Heart right ventricle (tissue), 16 donors: Measurements from ENCODE around the gene CEND1. TPM values are rescaled to one million over a fixed set of nuclear protein-coding genes. Genes with fewer than 3 reads are reported as not detected.

Experiments
- ATAC-seq, 8 donors: fragments of 200-7000 bp; cut with Tn5 transposase; one replicate each; pipeline ENCODE4 v1.9.1; 2020; ENCODE audit warnings: mild to moderate bottlenecking in 8 of 8, moderate library complexity in 8 of 8, moderate number of reproducible peaks in 1 of 8
- DNase-seq, 2 donors: peaks; one replicate each; pipeline ENCODE4 v3.0.0-alpha.2; 2020
- H3K27ac ChIP-seq, 10 donors: fragments of 200-600 bp; sonication (generic) in 2 of 10; one replicate each; pipeline versions ENCODE4 v1.5.0 to v1.8.0; 2020 to 2022; ENCODE audit warnings: mild to moderate bottlenecking in 3 of 10
- H3K27me3 ChIP-seq, 7 donors: fragments of 200-600 bp; one replicate each; pipeline ENCODE4 v1.8.0; 2021 to 2022; ENCODE audit warnings: mild to moderate bottlenecking in 2 of 7
- H3K36me3 ChIP-seq, 9 donors: fragments of 200-600 bp; sonication (generic) in 1 of 9; one replicate each; pipeline versions ENCODE4 v1.5.0 to v1.8.0; 2020 to 2022; ENCODE audit warnings: mild to moderate bottlenecking in 2 of 9
- H3K4me1 ChIP-seq, 9 donors: fragments of 200-600 bp; sonication (generic) in 1 of 9; one replicate each; pipeline versions ENCODE4 v1.5.0 to v1.8.0; 2020 to 2022; ENCODE audit warnings: mild to moderate bottlenecking in 4 of 9
- H3K4me3 ChIP-seq, 10 donors: fragments of 200-600 bp; sonication (generic) in 2 of 10; one replicate each; pipeline versions ENCODE4 v1.5.0 to v1.8.0; 2020 to 2022; ENCODE audit warnings: mild to moderate bottlenecking in 7 of 10, moderate library complexity in 2 of 10
- H3K9me3 ChIP-seq, 11 donors: fragments of 200-600 bp in 10 of 11; sonication (generic) in 2 of 11; one replicate each; pipeline versions ENCODE4 v1.5.0 to v1.8.0; 2013 to 2022; ENCODE audit warnings: mild to moderate bottlenecking in 2 of 11, control low read depth in 1 of 11, moderate library complexity in 1 of 11
- WGBS, 2 donors: extraction: QIAGEN DNeasy Blood & Tissue Kit; methylation state at CpG; one replicate each; pipeline ENCODE4 v1.1.7; 2013; ENCODE audit warnings: inconsistent platforms in 1 of 2; 5-methylcytosine and 5-hydroxymethylcytosine counted together
- intact Hi-C, 10 donors: fragments of 100-400 bp; cut with DNase I; formaldehyde crosslinking; loops; one replicate each; pipeline versions ENCODE4 v1.11.1 to v1.14.2; 2022
- polyA plus RNA-seq, 2 donors: library from polyadenylated mRNA; stranded (reverse); fragments of 200-250 nt; gene quantifications; one replicate each; pipeline ENCODE4 v1.2.3, GENCODE V29; 2013
- total RNA-seq, 10 donors: library from RNA; stranded (reverse); fragmentation: NEBNext Ultra II Directional in 3 of 10; extraction: Animal tissue kit (Norgen Biotek cat#: 25700) in 3 of 10; gene quantifications; one replicate each; pipeline versions ENCODE4 v1.2.1 to v1.2.4, GENCODE V29; 2021 to 2023
- TF ChIP-seq, protein P1 (sequence below), 9 donors: fragments of 200-600 bp; sonication (generic) in 2 of 9; IDR thresholded peaks; one replicate each; pipeline versions ENCODE4 v1.5.0 to v1.8.0; 2021 to 2022; ENCODE audit warnings: antibody characterized with exemption in 9 of 9, mild to moderate bottlenecking in 5 of 9, moderate library complexity in 1 of 9
- donor health status: Arrhythmogenic right ventricular cardiomyopathy.
- donor health status: ischemic (EF 13 %, LVEDD 7.1; RV severe dilation, severe dysfunction).
- donor health status: healthy with polysubstance abuse.
- donor health status: DM: no; HTN: yes; CAD: no.
- donor health status: DM: no; HTN: no; CAD: no.
- donor health status: ischemic (EF 25% LVEDD 6.9; RV normal size, moderate dysfunction).
- donor health status: ischemic (EF 25% LVEDD 5.7; RV mildly dilated, moderate dysfunction).
- donor health status: healthy.
- donor health status: DM: yes; HTN: yes; CAD: no.
- donor health status: Ischemic cardiomyopathy.
- donor health status: ischemic (EF 35%, LVEDD 5.7; RV mildly dilated, moderate dysfunction).
- donor health status: nonischemic (EF 11% LVEDD 7.7; RV severe dilation, severe dysfunction).
- donor health status: DM: yes; HTN: yes; CAD: no.
- donor health status: PGD.
- donor health status: ischemic (EF 29% LVEDD 5.4; RV normal size, mild dysfunction).
- donor health status: nonischemic (EF 23%, LVEDD 6.1; RV moderate dilation, normal function).

Gene CEND1
- total and polyA plus RNA-seq, 12 donors, result 0.22 to 0.80 (median 0.53) TPM; not detected in 1

DNA sequence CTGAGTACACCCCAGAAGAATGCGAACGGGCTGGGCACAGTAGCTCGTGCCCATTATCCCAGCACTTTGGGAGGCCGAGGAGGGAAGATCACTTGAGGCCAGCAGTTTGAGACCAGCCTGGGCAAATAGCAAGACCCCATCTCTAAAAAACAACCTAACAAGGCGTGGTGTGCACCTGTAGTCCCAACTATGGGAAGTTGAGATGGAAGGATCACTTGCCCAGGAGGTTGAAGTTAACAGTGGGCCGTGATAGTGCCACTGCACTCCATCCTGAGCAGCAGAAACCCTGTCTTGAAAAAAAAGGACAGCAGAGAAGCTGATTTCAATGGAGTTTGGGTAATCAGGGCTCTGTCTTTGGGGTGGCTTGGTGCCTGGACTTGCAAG, 23.2 kb upstream of the CEND1 start:
- H3K27me3 ChIP-seq, result no peaks in the 10 kb centered on the region
- DNase-seq (no peak), ATAC-seq (no peak)
- TF ChIP-seq, protein P1, sequence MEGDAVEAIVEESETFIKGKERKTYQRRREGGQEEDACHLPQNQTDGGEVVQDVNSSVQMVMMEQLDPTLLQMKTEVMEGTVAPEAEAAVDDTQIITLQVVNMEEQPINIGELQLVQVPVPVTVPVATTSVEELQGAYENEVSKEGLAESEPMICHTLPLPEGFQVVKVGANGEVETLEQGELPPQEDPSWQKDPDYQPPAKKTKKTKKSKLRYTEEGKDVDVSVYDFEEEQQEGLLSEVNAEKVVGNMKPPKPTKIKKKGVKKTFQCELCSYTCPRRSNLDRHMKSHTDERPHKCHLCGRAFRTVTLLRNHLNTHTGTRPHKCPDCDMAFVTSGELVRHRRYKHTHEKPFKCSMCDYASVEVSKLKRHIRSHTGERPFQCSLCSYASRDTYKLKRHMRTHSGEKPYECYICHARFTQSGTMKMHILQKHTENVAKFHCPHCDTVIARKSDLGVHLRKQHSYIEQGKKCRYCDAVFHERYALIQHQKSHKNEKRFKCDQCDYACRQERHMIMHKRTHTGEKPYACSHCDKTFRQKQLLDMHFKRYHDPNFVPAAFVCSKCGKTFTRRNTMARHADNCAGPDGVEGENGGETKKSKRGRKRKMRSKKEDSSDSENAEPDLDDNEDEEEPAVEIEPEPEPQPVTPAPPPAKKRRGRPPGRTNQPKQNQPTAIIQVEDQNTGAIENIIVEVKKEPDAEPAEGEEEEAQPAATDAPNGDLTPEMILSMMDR (IDR thresholded peaks at IDR 0.05), result no peak
- no peaks in the 10 kb centered on the region for H3K9me3 ChIP-seq
- peaks cover 0 to 44% (median 23%) of the 10 kb centered on the region in 9 donors for H3K36me3 ChIP-seq
- intact Hi-C loops, result no loop called here
- WGBS, 2 donors, result 92% methylated on average over 6 of the region's 6 CpGs
- no peak overlapping the region for H3K27ac ChIP-seq
- peaks cover 4 to 30% (median 26%) of the 10 kb centered on the region in 9 donors for H3K4me1 ChIP-seq
- no peak overlapping the region for H3K4me3 ChIP-seq

DNA sequence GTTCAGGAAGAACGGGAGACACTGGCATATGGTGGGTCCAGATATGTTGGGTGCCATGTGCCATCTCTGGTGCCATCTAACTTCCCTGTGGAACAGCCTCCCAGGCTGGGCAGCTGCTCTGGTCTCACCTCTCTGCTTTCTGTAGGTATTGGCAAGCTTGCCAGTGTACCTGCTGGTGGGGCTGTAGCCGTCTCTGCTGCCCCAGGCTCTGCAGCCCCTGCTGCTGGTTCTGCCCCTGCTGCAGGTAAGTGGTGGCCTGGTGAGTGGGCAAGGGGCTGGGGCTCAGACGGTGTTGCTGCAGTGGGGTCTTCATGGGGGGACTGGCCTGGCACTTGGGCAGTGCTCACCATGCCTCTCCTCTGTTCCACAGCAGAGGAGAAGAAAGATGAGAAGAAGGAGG, 22.5 kb upstream of the CEND1 start:
- 80 to 94% methylated on average over 3 of the region's 3 CpGs for WGBS, 2 donors
- no peak overlapping the region for H3K27ac ChIP-seq
- ATAC-seq (no peak), DNase-seq (no peak)
- no peaks in the 10 kb centered on the region for H3K9me3 ChIP-seq
- H3K27me3 ChIP-seq, result no peaks in the 10 kb centered on the region
- intact Hi-C loops, result no loop called here
- peaks cover 0 to 44% (median 23%) of the 10 kb centered on the region in 9 donors for H3K36me3 ChIP-seq
- H3K4me3 ChIP-seq, result no peak overlapping the region
- peaks cover 4 to 35% (median 28%) of the 10 kb centered on the region in 9 donors for H3K4me1 ChIP-seq
- TF ChIP-seq, protein P1 (IDR thresholded peaks at IDR 0.05), result no peak

DNA sequence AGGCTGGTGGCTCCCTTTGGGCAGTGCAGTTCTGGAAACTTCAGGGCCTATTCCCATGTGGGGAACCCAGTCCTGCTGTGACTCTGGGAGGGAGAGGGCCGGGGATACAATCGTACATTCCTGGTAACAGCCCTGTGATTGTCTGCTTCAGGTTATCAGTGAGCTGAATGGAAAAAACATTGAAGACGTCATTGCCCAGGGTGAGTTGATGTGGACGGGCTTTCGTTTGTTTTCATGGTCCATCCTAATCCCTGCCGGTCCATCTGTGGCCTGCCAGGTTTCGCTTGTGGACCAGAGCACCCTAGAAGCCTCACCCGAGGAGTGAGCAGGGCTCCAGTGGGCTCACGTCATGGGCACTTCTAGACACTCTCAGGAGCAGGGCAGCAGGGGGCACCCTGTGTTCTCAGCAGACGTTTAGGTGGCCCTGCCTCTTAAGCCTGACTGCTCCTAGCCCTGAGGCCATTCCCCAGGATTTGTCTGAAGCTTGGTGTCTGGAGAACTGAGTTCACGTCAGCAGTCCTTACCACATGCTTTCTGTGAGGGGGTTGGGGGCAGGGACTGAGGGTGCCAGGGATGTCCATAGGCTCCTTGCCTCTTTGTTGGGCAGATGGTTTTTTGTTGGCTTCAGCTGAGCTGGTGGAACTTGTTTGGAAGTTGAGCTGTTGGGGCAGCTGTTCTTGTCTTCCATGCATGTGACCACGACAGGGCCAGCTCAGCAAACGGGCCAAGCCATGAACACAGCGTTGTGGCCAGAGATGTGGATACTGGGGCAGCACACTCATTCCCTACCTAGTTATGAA, 21.8 kb upstream of the CEND1 start:
- H3K36me3 ChIP-seq, result peaks cover 0 to 44% (median 23%) of the 10 kb centered on the region in 9 donors
- intact Hi-C loops, result no loop called here
- H3K4me3 ChIP-seq, result peak overlapping the region in 4 of 10 donors; percentile 8 to 99 (median 94)
- ATAC-seq, result no peak
- peak overlapping the region in 1 of 10 donors; percentile 96 for H3K27ac ChIP-seq
- peaks cover 4 to 35% (median 28%) of the 10 kb centered on the region in 9 donors for H3K4me1 ChIP-seq
- H3K27me3 ChIP-seq, result no peaks in the 10 kb centered on the region
- DNase-seq, result no peak
- WGBS, 2 donors, result 60 to 66% methylated on average over 14 of the region's 14 CpGs
- TF ChIP-seq, protein P1 (IDR thresholded peaks at IDR 0.05), result peak in 3 of 9 donors; percentile 18 to 27 (median 20)
- no peaks in the 10 kb centered on the region for H3K9me3 ChIP-seq

DNA sequence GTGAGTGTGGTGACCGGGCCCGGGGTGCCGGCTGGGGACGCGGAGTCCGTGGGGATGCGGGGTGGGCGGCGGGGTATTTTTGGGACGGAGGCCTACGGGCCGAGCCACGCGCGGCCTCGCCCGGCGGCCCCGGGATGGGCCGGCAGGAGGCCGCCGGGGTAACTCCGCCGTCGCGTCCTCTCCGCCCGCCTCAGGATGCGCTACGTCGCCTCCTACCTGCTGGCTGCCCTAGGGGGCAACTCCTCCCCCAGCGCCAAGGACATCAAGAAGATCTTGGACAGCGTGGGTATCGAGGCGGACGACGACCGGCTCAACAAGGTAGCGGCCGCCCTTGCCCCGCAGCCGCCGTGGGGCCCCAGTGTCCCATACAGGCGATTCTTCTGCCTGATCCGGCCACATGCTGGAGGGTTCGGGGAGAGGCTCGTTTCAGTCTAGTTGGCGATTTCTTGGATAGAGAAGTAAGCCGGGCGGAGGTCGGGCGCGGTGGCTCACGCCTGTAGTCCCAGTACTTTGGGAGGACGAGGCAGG, 20.2 kb upstream of the CEND1 start:
- H3K4me1 ChIP-seq, result peaks cover 4 to 43% (median 31%) of the 10 kb centered on the region in 9 donors
- TF ChIP-seq, protein P1 (IDR thresholded peaks at IDR 0.05), result peak in 1 of 9 donors; percentile 15
- H3K27ac ChIP-seq, result peak overlapping the region; percentile 92 to 99 (median 96)
- H3K9me3 ChIP-seq, result no peaks in the 10 kb centered on the region
- intact Hi-C loops, result no loop called here
- ATAC-seq, result peak in 1 of 8 donors; percentile 1
- no peak for DNase-seq
- WGBS, 2 donors, result 0% methylated on average over 55 of the region's 55 CpGs
- peaks cover 0 to 39% (median 23%) of the 10 kb centered on the region in 9 donors for H3K36me3 ChIP-seq
- H3K4me3 ChIP-seq, result peak overlapping the region; percentile 47 to 99 (median 92)
- H3K27me3 ChIP-seq, result no peaks in the 10 kb centered on the region
